Activated CD4-positive, CD25-positive, alpha-beta regulatory T cell treated with anti-CD3 and anti-CD28 coated beads, Interleukin-2, amount 50 U/mL, for 72 hours (primary cell): Measurements from ENCODE around the gene CENPK.
"Not testable (repeated sequence)": the region's sequence is repeated elsewhere in the genome, so short reads cannot be mapped to it uniquely, and the experiment has no call there.

Source experiments
- DNase-seq: peaks from one replicate; pipeline ENCODE4 v3.0.0; 2021

Gene CENPK

DNA sequence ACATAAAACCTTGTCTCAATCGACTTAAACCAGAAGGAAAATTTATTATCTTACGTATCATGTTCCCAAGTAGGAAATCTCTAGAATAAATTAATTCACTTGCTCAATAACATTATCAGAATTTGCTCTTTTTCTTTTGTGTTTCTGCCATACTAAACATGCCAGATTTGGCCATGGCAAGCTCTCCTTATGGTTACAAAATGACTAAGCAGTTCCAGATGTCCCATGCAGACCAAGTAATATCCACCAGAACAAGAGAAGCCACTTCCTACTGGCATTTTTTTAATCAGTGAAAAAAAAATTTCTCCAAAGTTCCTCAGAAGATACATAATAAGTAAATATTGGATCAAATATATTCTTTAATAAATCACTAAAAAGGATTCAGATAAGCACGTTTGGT is 56.0 kb downstream of the CENPK start:
- DNase-seq, result no peak

DNA sequence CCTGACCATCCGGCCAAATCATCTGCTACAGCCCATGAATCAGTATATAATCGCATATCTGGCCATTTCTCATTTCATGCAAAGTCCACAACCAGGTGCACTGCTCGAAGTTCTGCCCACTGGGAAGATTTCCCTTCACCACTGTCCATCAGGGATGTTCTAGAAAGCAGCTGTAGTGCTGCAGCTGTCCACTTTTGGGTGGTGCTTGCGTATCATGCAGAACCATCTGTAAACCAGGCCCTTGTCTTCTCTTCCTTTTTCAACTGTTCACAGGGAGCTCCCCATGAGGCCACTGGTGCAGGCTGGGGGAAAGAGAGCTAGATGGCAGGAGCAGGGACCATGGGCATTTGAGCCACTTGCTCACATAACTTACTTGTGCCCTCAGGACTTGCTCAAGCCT is 73.8 kb downstream of the CENPK start:
- DNase-seq, result no peak

- DNase-seq, result not testable (repeated sequence)
Measured at GRCh38 chr5:65488038-65488687, 74.8 kb downstream of the CENPK start.

- DNase-seq, result not testable (repeated sequence)
Measured at GRCh38 chr5:65486803-65487202, 76.2 kb downstream of the CENPK start.

GRCh38 chr5:65485405-65485804 is 77.6 kb downstream of the CENPK start:
- DNase-seq, result no peak

DNA sequence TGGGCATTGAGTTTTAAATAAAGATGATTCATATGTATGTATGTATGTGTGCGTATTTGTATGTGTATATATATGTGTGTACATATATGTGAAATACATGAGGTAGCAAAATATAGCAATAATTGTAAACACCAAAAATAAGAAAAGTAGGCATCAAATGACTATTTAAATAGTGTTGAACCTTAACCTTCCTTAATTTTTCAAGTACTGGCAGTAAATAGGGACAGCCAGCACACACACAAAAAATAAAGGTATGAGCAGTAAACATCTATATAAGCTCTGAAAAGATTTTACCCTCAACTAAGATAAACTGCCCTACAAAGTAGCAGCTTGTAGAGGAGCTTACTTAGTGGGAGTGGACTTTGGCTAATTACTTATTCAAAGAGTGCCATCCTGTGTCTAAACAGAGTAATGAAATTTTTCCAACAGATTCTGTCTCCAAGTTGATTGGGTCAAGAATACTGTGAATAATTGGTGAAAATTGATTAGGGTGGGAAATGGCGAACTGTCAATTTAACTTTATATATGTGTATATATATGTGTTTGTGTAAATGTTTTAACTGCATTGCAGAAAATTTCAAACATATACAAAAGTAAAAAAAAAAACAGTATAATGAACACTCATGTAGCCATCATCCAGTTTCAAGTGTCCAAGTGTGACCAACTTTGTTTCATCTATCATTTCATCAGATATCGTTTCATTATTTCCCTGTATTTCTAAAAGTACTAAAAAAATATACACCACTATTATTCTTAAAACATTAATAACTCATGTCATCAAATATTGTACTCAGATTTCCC is 79.2 kb downstream of the CENPK start:
- DNase-seq, result no peak

DNA sequence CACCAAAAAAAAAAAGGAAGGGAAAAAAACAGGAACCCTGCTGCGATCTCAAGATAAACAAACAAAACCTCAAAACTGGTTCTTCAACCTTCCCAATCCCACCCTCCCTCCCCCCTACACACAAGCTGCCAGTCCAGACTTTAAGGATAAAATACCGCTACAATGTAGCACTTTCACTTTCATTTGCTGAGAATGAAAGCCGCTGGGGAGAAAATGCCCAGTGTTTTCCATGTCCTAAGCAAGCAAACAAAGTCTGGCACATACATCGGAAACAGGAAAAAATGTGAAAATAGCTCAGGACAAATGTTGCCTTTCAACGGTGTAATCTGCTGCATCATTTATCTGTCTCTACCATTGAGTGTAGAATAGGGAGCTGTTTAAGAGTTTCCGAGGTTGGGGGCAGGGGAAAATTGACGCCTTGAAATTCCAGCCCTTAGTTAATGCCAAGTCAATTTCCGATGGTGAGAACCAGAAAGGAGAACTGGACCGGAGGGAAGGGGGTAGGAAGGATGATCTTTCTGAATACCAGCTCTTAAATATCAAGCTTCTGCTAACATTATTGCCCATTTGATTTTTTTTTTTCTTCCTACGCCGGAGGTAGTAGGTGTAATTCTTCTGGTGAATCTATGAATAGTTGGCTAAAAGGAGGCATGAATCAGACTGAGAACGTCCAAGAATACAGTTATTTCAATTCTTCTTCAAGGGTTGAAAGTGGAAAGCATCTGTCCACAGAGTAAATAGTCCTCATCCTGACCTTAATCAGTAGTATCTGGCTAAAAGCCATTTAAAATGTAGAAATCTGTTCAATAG is 80.0 kb downstream of the CENPK start:
- DNase-seq, result no peak

GRCh38 chr5:65482296-65482735 is 80.7 kb downstream of the CENPK start:
- DNase-seq, result no peak

DNA sequence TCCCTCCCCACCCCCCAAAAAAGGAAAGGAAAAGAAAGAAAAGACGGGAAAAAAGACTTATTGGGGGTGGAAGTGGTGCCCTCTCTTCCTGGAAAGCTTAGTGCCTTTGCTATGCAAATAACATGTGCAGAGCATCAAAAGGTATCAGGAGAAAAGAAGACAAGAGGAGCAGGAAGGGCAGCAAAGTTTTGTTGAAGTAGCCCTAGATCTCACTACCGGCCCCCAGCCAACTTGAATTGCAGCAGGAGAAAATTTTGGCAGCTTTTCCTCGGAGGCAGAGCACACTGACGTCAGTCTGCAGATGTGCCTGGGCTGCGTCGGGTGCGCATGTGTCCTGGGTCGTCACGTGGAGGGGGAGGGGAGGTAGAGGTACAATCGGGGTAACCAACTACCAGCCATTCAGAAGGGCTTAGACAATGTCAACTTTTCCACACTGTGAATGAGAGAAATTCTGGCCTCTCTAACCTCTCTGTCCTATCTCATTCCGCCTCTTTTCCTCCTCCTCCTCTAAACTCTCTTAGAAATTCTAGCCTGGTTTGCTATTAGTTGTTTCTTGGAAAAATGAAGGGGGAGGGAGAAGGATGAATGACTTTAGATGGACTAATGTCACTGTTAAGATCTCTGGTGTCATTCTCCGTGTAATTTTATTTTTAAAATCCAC is 81.2 kb downstream of the CENPK start, which contains the start of gene ADAMTS6:
Gene ADAMTS6 (minus strand): TSS at position 286 of the 661 bp plus-strand sequence. CDS start 8,247 bp downstream, outside the sequence.
- DNase-seq, result peak; percentile 71

DNA sequence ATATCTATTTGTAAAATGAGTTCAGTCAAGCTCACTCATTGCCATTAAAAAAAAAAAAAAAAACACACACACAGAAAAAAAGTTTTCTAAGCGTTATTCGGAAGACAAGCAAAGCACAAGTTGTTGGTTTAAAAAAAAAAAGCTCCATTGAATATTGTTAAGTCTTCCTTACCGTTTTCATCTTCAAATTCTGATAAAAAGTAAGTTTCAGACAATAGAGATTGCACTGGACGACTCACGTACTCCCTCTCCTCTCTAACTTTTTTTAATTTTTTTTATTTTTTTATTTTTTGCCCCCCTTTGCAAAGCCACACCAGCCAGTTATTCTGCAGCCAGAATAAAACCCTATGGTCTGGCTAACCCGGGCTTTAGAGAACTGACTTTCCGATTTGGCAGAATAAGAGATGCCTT is 81.8 kb downstream of the CENPK start:
- DNase-seq, result no peak

GRCh38 chr5:65480306-65480865 is 82.6 kb downstream of the CENPK start:
- no peak for DNase-seq

GRCh38 chr5:65479527-65479926 is 83.4 kb downstream of the CENPK start:
- DNase-seq, result no peak

DNA sequence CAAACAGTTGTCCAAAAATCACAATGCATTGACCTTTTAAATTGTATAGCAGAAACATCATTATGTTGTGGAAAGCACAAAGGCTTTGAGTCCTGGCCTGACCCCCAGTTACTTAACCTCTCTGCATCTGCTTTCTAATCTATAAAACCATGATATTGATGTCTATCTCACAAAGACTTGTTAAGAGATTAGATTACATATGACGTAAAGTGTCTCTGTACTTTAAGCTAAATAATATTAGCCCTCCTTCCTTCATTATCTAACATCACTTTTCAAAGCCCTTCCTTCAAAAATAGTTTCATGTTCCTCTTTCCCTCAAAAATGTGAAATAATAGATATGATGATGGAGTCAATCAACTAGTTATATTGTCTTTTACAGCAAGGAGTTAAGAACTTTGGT is 84.6 kb downstream of the CENPK start:
- DNase-seq, result no peak

- no peak for DNase-seq
Measured at GRCh38 chr5:65475895-65476294, 87.1 kb downstream of the CENPK start.

- DNase-seq, result no peak
Measured at GRCh38 chr5:65475336-65475735, 87.6 kb downstream of the CENPK start.

GRCh38 chr5:65474130-65474711 is 88.7 kb downstream of the CENPK start:
- no peak for DNase-seq

GRCh38 chr5:65468633-65469032 is 94.3 kb downstream of the CENPK start:
- no peak for DNase-seq
